Measurements from ENCODE around the gene TP53TG5.

GRCh38 chr20:45402946-45403345, 24.8 kb upstream of the TP53TG5 start:
- TF ChIP-seq CTCF (conservative IDR thresholded peaks at IDR 0.05 in 1 of 2, IDR thresholded peaks at IDR 0.05 in 1 of 2; ENCODE audit: low read depth in 1 of 2, low read length in 2 of 2) (no peak), EZH2 (IDR thresholded peaks at IDR 0.05; ENCODE audit: low read length, missing control alignments) (no peak)

Measured in fibroblast of lung (primary cell).